GM12892 (cell line): ENCODE data around the gene ARFGAP3.

Experiments used
- POLR2A ChIP-seq: IDR thresholded peaks from 2 replicates; pipeline ENCODE4 v1.6.1; 2011; ENCODE audit warnings: low read depth, low read length, control low read depth
- TAF1 ChIP-seq: IDR thresholded peaks from 2 replicates; pipeline ENCODE4 v1.6.1; 2011; ENCODE audit warnings: low read depth, mild to moderate bottlenecking, control low read depth, low read length, borderline replicate concordance

DNA sequence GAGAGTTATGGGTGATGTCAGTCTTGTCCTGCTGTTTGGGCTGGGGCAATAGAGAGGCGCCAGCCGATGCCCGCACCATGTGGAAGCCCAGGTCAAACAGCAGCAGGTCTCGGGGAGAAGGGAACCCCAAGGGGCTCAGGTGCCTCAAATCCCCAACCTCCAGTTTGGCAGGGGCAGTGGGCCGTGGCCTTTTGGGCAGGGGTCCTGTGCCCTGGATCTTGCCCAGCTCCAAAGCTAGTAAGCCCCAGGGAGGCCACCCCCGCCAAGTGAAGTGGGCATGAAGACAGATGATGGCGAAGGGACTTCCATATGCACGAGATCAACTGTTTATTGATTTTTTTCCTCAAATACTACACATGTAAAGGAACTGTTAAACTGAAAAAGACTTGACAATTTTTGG is 12.4 kb upstream of the ARFGAP3 start:
- TF ChIP-seq POLR2A = no peak
- no peak for TF ChIP-seq TAF1
